Thyroid gland (tissue), 4 donors: ENCODE results near the gene TLE4.

Source experiments
- POLR2A ChIP-seq, 2 donors: fragments of 450-650 bp; IDR thresholded peaks; one replicate each; pipeline ENCODE4 v1.6.1; 2017; ENCODE audit warnings: antibody characterized with exemption in 2 of 2, mild to moderate bottlenecking in 2 of 2, moderate library complexity in 1 of 2
- TF ChIP-seq, protein P1 (sequence below), 6 experiments: fragments of 200-600 bp in 3 of 6; fragments of 450-650 bp in 3 of 6; sonication (generic) in 3 of 6; IDR thresholded peaks; one replicate each; pipeline ENCODE4 v1.5.1; 2016 to 2019; ENCODE audit warnings: antibody characterized with exemption in 6 of 6, mild to moderate bottlenecking in 2 of 6, inconsistent platforms in 1 of 6, moderate library complexity in 1 of 6

DNA sequence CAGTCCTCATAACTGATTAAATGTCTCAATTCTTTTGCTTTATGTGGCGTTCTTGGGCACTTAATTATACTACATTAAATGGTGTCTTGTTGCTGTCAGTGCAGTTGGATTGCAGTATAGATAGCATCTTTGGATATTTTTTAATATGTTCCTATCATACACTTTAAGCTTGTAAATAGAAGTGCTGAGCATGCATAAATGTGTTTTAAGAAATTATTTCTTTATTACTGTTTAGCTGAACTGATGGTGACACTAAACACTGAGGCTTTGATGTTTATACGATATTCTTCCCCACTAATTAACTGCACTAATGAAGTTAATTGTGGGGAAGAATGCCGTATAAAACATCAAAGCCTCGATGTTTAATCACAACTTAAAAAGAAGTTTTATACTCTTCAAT lies 116.6 kb downstream of the TLE4 start:
- TF ChIP-seq POLR2A (IDR thresholded peaks at IDR 0.05) = no peak
- TF ChIP-seq, protein P1, sequence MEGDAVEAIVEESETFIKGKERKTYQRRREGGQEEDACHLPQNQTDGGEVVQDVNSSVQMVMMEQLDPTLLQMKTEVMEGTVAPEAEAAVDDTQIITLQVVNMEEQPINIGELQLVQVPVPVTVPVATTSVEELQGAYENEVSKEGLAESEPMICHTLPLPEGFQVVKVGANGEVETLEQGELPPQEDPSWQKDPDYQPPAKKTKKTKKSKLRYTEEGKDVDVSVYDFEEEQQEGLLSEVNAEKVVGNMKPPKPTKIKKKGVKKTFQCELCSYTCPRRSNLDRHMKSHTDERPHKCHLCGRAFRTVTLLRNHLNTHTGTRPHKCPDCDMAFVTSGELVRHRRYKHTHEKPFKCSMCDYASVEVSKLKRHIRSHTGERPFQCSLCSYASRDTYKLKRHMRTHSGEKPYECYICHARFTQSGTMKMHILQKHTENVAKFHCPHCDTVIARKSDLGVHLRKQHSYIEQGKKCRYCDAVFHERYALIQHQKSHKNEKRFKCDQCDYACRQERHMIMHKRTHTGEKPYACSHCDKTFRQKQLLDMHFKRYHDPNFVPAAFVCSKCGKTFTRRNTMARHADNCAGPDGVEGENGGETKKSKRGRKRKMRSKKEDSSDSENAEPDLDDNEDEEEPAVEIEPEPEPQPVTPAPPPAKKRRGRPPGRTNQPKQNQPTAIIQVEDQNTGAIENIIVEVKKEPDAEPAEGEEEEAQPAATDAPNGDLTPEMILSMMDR (IDR thresholded peaks at IDR 0.05) = no peak
